ENCODE measurements around the gene KIF1B.

KIF1B gene

GRCh38 chr1:10267921-10268320, 57.6 kb downstream of the KIF1B start:
- no peaks in the 10 kb centered on the region for H4K20me1 ChIP-seq (ENCODE audit: insufficient read depth)
- H3K27me3 ChIP-seq (ENCODE audit: insufficient read depth, low read depth): no peaks in the 10 kb centered on the region
- no peak for TF ChIP-seq CTCF (conservative IDR thresholded peaks at IDR 0.05; ENCODE audit: low read depth, low read length)
- no peaks in the 10 kb centered on the region for H3K4me1 ChIP-seq (ENCODE audit: low read depth, poor library complexity, severe bottlenecking)
- no peak overlapping the region for H3K4me2 ChIP-seq
- H2AFZ ChIP-seq (ENCODE audit: low read depth): no peak overlapping the region
- no peak overlapping the region for H3K4me3 ChIP-seq (IDR thresholded peaks at IDR 0.05; ENCODE audit: insufficient read depth, low read depth, low read length)
- H3K9ac ChIP-seq: no peak overlapping the region
- no peaks in the 10 kb centered on the region for H3K79me2 ChIP-seq (ENCODE audit: insufficient read depth, low read depth)
- no peaks in the 10 kb centered on the region for H3K36me3 ChIP-seq (ENCODE audit: insufficient read depth)
- no peak overlapping the region for H3K27ac ChIP-seq

GRCh38 chr1:10271090-10271489, 60.7 kb downstream of the KIF1B start:
- Histone ChIP-seq H2AFZ (ENCODE audit: low read depth) (no peak overlapping the region), H3K36me3 (ENCODE audit: insufficient read depth) (no peaks in the 10 kb centered on the region), H3K9ac (no peak overlapping the region), H3K27me3 (ENCODE audit: insufficient read depth, low read depth) (no peaks in the 10 kb centered on the region), H4K20me1 (ENCODE audit: insufficient read depth) (no peaks in the 10 kb centered on the region), H3K79me2 (ENCODE audit: insufficient read depth, low read depth) (no peaks in the 10 kb centered on the region), H3K4me1 (ENCODE audit: low read depth, poor library complexity, severe bottlenecking) (no peaks in the 10 kb centered on the region), H3K27ac (no peak overlapping the region), H3K4me3 (IDR thresholded peaks at IDR 0.05; ENCODE audit: insufficient read depth, low read depth, low read length) (no peak overlapping the region), H3K4me2 (no peak overlapping the region)
- TF ChIP-seq CTCF (conservative IDR thresholded peaks at IDR 0.05; ENCODE audit: low read depth, low read length): no peak

GRCh38 chr1:10271869-10272268, 61.5 kb downstream of the KIF1B start:
- no peaks in the 10 kb centered on the region for H3K79me2 ChIP-seq (ENCODE audit: insufficient read depth, low read depth)
- no peak overlapping the region for H3K27ac ChIP-seq
- H3K9ac ChIP-seq: no peak overlapping the region

DNA sequence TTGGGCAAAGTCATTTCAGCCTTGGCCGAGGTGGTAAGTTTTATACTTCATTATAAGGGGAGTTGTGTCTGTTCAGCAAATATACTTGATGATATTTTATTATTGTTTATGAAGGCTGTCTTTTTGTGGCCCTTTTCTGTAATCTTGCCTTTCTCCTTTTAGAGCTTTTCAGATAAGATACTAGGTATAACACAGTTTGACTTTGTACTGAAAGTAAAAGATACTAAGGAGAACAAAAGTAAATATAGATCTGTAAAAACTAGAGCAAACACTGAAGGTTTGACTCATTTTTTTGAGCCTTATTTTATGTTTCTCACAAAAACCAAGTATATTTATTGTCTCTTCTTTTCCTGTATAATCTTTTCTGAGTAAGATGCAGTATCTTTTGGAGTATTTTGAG, 61.9 kb downstream of the KIF1B start:
- Histone ChIP-seq H2AFZ (ENCODE audit: low read depth) (no peak overlapping the region), H4K20me1 (ENCODE audit: insufficient read depth) (no peaks in the 10 kb centered on the region), H3K36me3 (ENCODE audit: insufficient read depth) (no peaks in the 10 kb centered on the region), H3K79me2 (ENCODE audit: insufficient read depth, low read depth) (no peaks in the 10 kb centered on the region), H3K4me1 (ENCODE audit: low read depth, poor library complexity, severe bottlenecking) (no peaks in the 10 kb centered on the region), H3K4me3 (IDR thresholded peaks at IDR 0.05; ENCODE audit: insufficient read depth, low read depth, low read length) (no peak overlapping the region), H3K9ac (no peak overlapping the region), H3K4me2 (no peak overlapping the region), H3K27me3 (ENCODE audit: insufficient read depth, low read depth) (no peaks in the 10 kb centered on the region), H3K27ac (no peak overlapping the region)
- no peak for TF ChIP-seq CTCF (conservative IDR thresholded peaks at IDR 0.05; ENCODE audit: low read depth, low read length)

More at GRCh38 chr1:10271869-10272268, 61.5 kb downstream of the KIF1B start:
- H3K4me3 ChIP-seq (IDR thresholded peaks at IDR 0.05; ENCODE audit: insufficient read depth, low read depth, low read length): no peak overlapping the region
- no peak for TF ChIP-seq CTCF (conservative IDR thresholded peaks at IDR 0.05; ENCODE audit: low read depth, low read length)
- no peak overlapping the region for H2AFZ ChIP-seq (ENCODE audit: low read depth)
- no peaks in the 10 kb centered on the region for H3K36me3 ChIP-seq (ENCODE audit: insufficient read depth)
- no peaks in the 10 kb centered on the region for H3K27me3 ChIP-seq (ENCODE audit: insufficient read depth, low read depth)
- H3K4me2 ChIP-seq: no peak overlapping the region
- H3K4me1 ChIP-seq (ENCODE audit: low read depth, poor library complexity, severe bottlenecking): no peaks in the 10 kb centered on the region
- no peaks in the 10 kb centered on the region for H4K20me1 ChIP-seq (ENCODE audit: insufficient read depth)

Measured in KMS-11 (cell line).